GM18858 (cell line): ENCODE measurements around the gene ZNF157.

Source experiments
- ATAC-seq: cut with Tn5 transposase; IDR thresholded peaks from one replicate; pipeline ENCODE4 v1.9.1; 2021; ENCODE audit not compliant: unreplicated experiment

The ZNF157 gene

GRCh38 chrX:47446971-47447370 lies 76.6 kb downstream of the ZNF157 start:
- no peak for ATAC-seq

GRCh38 chrX:47447607-47448006 lies 77.2 kb downstream of the ZNF157 start:
- ATAC-seq: no peak

GRCh38 chrX:47448165-47448806 lies 77.9 kb downstream of the ZNF157 start:
- ATAC-seq: no peak

- no peak for ATAC-seq
Measured at GRCh38 chrX:47452112-47452511, 81.7 kb downstream of the ZNF157 start.

- no peak for ATAC-seq
Measured at GRCh38 chrX:47456080-47456479, 85.7 kb downstream of the ZNF157 start.

GRCh38 chrX:47458528-47458927 lies 88.2 kb downstream of the ZNF157 start:
- ATAC-seq: no peak

GRCh38 chrX:47460561-47460960 lies 90.2 kb downstream of the ZNF157 start:
- no peak for ATAC-seq
